ENCODE measurements around the gene WNT3.

WNT3 gene

DNA sequence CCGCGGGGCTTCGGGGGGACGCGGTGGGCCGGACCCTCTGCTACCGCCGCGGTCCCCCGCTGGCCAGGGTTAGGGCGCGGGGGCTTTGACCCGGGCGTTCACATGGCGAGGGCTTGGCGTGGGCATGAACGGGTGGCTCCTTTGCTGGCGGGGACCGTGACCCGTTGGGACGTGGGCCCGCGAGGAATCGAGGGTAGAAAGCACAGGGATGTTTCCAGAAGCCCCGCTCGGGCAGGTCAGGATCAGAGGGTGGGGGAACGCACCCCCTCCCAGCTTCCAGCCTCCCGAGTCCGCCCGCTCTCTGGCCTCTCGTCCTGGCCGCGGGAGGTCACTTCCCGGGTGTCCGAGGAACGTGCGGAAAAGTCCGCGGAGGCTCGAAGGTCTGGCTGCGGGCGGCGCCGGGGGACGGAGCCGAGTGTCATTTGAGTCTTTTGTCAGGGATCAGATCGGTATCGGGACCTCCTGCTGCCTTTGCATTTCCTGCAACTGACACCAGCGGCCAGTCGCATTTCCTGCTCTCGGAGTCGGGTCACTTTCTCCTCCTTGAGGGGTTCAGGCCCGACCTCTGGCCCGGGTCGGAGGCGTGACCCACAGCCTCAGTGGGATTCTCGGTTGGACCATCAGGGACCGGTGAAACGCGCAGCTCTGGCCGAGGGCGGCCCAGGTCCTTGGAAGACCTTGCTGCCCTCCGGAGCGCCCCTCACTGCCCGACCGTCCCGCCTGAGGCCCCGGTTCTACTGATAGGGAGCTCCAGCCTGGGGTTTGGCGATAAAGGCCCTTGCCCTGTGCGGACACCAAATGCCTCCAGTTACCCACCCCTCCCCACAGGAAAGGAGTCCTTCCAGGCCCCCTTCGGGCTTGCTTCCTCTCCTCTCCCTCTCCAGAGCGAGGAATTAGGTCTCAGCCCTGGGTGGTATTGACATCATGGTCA lies 702 bp upstream of the WNT3 start:
- no peak for TF ChIP-seq FOXA1 (IDR thresholded peaks at IDR 0.05)
- TF ChIP-seq ARNT (IDR thresholded peaks at IDR 0.05) = no peak
- TF ChIP-seq L3MBTL2 (conservative IDR thresholded peaks at IDR 0.05) = no peak
- TF ChIP-seq SP1 (IDR thresholded peaks at IDR 0.05) = no peak
- no peak for TF ChIP-seq HDGF (IDR thresholded peaks at IDR 0.05; ENCODE audit: borderline replicate concordance)
- TF ChIP-seq CTBP1 (IDR thresholded peaks at IDR 0.05; ENCODE audit: borderline replicate concordance) = no peak
- TF ChIP-seq ELF4 (IDR thresholded peaks at IDR 0.05) = no peak
- ChIA-PET POLR2A (no interaction called here), CTCF (interaction anchor here (0.8 kb wide), 1 partner anchor 160 kb away, joined by 4 read pairs; the partner anchor contains the start of gene RPRML)
- DNase-seq (ENCODE audit: extremely low spot score) = no peak

DNA sequence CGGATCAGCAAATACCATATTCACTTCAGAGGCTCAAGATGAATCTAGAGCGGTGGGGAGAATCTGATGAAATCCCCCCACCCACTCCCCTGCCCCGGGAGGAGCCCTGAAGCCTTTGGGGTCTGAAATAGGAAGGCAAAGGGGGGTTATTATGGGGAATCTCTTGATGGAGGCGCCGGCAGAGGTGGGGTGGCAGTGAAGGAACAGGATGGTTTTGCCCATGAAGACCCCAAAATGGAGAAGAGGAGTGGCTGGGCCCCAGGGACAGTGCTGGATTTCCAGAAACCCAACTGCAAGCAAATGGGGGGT lies 637 bp downstream of the WNT3 start:
- CTCF ChIA-PET = no interaction called here

DNA sequence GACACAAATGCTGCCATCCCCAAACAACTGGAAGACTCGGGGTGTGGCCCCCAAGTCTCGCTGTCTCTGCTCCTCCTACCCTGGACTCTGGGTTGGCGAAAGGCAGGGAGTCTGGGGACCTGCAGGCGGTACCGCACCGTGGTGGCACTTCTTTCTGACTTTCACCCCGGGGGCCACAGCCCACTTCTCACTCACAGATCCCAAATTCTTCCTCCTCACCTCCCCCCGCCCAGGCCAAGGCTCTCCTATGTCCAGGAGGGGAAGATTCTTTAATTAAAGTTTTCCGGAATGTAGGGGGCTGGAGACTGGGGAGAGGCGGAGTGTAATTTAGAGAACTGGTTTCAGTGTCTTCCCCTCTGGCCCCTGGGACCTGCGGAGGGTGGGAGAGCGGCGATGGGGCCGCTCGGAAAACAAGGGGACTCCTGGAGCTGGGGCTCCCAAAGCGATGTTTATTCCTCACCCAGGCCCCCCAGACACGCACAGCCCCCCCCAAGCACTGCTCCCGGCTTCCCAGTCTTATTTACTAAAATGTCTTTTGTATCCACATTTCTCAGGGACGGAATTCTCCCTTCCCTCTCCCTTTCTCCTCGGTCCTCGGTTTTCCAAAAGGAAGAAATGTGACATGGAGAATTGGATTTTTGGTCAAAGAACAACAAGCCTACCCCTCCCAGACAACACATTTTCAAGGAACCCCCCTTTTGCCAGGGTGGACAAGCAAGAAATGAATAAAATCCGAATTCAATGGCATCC lies 1.2 kb downstream of the WNT3 start:
- DNase-seq (ENCODE audit: extremely low spot score) = no peak
- TF ChIP-seq ELF4 (IDR thresholded peaks at IDR 0.05) (no peak), SP1 (IDR thresholded peaks at IDR 0.05) (no peak), FOXA1 (IDR thresholded peaks at IDR 0.05) (no peak), ARNT (IDR thresholded peaks at IDR 0.05) (no peak), LEF1 (IDR thresholded peaks at IDR 0.05; ENCODE audit: borderline replicate concordance) (no peak), CTBP1 (IDR thresholded peaks at IDR 0.05; ENCODE audit: borderline replicate concordance) (no peak), ZNF384 (IDR thresholded peaks at IDR 0.05) (no peak), FOXK2 (IDR thresholded peaks at IDR 0.05) (no peak), SUZ12 (IDR thresholded peaks at IDR 0.05) (no peak), NFRKB (IDR thresholded peaks at IDR 0.05) (no peak), L3MBTL2 (conservative IDR thresholded peaks at IDR 0.05) (no peak), TARDBP (IDR thresholded peaks at IDR 0.05) (no peak)
- TF ChIP-seq, protein P1, sequence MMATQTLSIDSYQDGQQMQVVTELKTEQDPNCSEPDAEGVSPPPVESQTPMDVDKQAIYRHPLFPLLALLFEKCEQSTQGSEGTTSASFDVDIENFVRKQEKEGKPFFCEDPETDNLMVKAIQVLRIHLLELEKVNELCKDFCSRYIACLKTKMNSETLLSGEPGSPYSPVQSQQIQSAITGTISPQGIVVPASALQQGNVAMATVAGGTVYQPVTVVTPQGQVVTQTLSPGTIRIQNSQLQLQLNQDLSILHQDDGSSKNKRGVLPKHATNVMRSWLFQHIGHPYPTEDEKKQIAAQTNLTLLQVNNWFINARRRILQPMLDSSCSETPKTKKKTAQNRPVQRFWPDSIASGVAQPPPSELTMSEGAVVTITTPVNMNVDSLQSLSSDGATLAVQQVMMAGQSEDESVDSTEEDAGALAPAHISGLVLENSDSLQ (IDR thresholded peaks at IDR 0.05) = no peak
- ChIA-PET CTCF (no interaction called here), POLR2A (no interaction called here)

More for the DNA sequence above, 637 bp downstream of the WNT3 start:
- no peak for TF ChIP-seq FOXK2 (IDR thresholded peaks at IDR 0.05)
- no peak for TF ChIP-seq ZNF384 (IDR thresholded peaks at IDR 0.05)
- TF ChIP-seq FOXM1 (IDR thresholded peaks at IDR 0.05; ENCODE audit: borderline replicate concordance) = no peak
- TF ChIP-seq CTBP1 (IDR thresholded peaks at IDR 0.05; ENCODE audit: borderline replicate concordance) = no peak
- TF ChIP-seq BHLHE40 (IDR thresholded peaks at IDR 0.05; ENCODE audit: borderline replicate concordance) = no peak
- TF ChIP-seq, protein P1 (IDR thresholded peaks at IDR 0.05) = no peak
- no peak for TF ChIP-seq NFRKB (IDR thresholded peaks at IDR 0.05)
- TF ChIP-seq ARNT (IDR thresholded peaks at IDR 0.05) = no peak
- no peak for TF ChIP-seq TARDBP (IDR thresholded peaks at IDR 0.05)
- DNase-seq (ENCODE audit: extremely low spot score) = no peak
- POLR2A ChIA-PET = no interaction called here

DNA sequence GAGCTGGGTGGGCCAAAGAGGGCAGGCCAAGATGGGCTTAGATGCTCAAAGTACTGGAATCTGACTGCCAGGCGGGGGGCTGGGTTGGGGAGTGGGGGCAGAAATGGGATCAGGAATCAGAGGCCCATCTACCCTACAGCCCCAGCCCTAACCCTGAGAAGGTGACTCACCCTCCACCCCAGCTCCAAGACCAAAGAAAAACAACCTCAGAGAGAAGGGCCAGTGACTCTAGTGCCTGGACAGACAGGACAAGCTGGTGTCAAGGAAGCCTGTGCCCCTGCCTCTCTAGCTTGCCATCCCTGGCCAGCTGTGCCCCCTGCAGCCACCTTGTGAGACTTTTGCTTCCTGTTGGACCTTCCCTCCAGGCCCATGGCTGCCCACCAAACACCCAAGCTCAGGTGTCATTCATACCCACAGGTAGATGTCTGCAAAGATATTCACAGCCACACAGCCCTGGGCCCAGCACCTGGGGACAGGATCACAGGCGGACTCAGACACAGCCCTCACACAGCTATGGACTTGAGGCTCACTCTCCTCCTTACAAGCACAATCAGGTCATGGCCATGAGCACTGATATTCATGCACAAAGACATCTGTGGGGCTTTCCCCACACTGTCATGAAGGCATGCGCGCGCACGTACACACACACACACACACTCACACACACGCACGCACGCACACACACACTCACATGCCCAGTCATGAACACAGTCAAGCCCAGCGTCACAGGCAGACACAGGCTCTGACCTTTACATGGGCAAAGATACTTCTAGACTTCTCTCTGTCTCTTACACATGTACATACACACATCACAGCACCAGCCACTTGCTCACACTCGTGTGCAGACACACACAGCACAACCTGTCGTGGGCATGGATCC lies 2.8 kb downstream of the WNT3 start:
- POLR2A ChIA-PET = interaction anchor here (1.1 kb wide), 1 partner anchor 11 kb away, joined by 3 read pairs; no protein-coding TSS in a partner anchor

More for the DNA sequence above, 2.8 kb downstream of the WNT3 start:
- CTCF ChIA-PET = interaction anchor here (0.8 kb wide), 1 partner anchor 20 kb away, joined by 5 read pairs; no protein-coding TSS in a partner anchor
- no peak for TF ChIP-seq L3MBTL2 (conservative IDR thresholded peaks at IDR 0.05)
- TF ChIP-seq ZNF384 (IDR thresholded peaks at IDR 0.05) = no peak
- no peak for TF ChIP-seq SUZ12 (IDR thresholded peaks at IDR 0.05)
- TF ChIP-seq, protein P1 (IDR thresholded peaks at IDR 0.05) = no peak
- no peak for TF ChIP-seq ELF4 (IDR thresholded peaks at IDR 0.05)
- TF ChIP-seq FOXK2 (IDR thresholded peaks at IDR 0.05) = no peak
- no peak for TF ChIP-seq FOXA1 (IDR thresholded peaks at IDR 0.05)
- TF ChIP-seq SP1 (IDR thresholded peaks at IDR 0.05) = no peak
- TF ChIP-seq HDGF (IDR thresholded peaks at IDR 0.05; ENCODE audit: borderline replicate concordance) = no peak
- no peak for TF ChIP-seq TARDBP (IDR thresholded peaks at IDR 0.05)
- no peak for TF ChIP-seq ARNT (IDR thresholded peaks at IDR 0.05)
- no peak for TF ChIP-seq FOXM1 (IDR thresholded peaks at IDR 0.05; ENCODE audit: borderline replicate concordance)
- no peak for TF ChIP-seq CTBP1 (IDR thresholded peaks at IDR 0.05; ENCODE audit: borderline replicate concordance)
- no peak for TF ChIP-seq NFRKB (IDR thresholded peaks at IDR 0.05)
- no peak for TF ChIP-seq LEF1 (IDR thresholded peaks at IDR 0.05; ENCODE audit: borderline replicate concordance)
- no peak for TF ChIP-seq BHLHE40 (IDR thresholded peaks at IDR 0.05; ENCODE audit: borderline replicate concordance)
- no peak for DNase-seq (ENCODE audit: extremely low spot score)

Measured in HEK293T (cell line).